WTC11 (cell line): ENCODE results near the gene EOMES. TPM values are rescaled to one million over a fixed set of nuclear protein-coding genes. Genes with fewer than 3 reads are reported as not detected.

Source experiments
- ATAC-seq: fragments of 200-7000 bp; cut with Tn5 transposase; 2 replicates; pipeline ENCODE4 v1.10.0; 2021; ENCODE audit warnings: mild to moderate bottlenecking, moderate library complexity
- CTCF ChIA-PET: fragments of 300-600 bp; sonication (Branson Sonifier 250); formaldehyde crosslinking; loops from one replicate; lab custom pipeline; 2021; ENCODE audit warnings: antibody characterized with exemption; lab: Charles Lee
- POLR2A ChIA-PET: fragments of 350-600 bp; sonication (Branson Sonifier 250); formaldehyde crosslinking; loops from one replicate; lab custom pipeline; 2021; ENCODE audit warnings: antibody characterized with exemption; lab: Charles Lee
- DNase-seq: peaks from one replicate; pipeline ENCODE4 v3.0.0; 2021; ENCODE audit warnings: low spot score
- H3K27ac Mint-ChIP-seq: 2 replicates; pipeline ENCODE4 v1.8.0; 2021; ENCODE audit warnings: mixed read lengths
- H3K27me3 Mint-ChIP-seq: 2 replicates; pipeline ENCODE4 v1.8.0; 2021; ENCODE audit warnings: low read depth, mild to moderate bottlenecking, moderate library complexity, mixed read lengths
- H3K36me3 Mint-ChIP-seq: 2 replicates; pipeline ENCODE4 v1.8.0; 2021; ENCODE audit warnings: mixed read lengths
- H3K4me1 Mint-ChIP-seq: 2 replicates; pipeline ENCODE4 v1.8.0; 2022; ENCODE audit warnings: mixed read lengths
- H3K4me3 Mint-ChIP-seq: 2 replicates; pipeline ENCODE4 v1.8.0; 2021; ENCODE audit warnings: mild to moderate bottlenecking, moderate library complexity, mixed read lengths
- H3K9me3 Mint-ChIP-seq: 2 replicates; pipeline ENCODE4 v1.8.0; 2021; ENCODE audit warnings: mixed read lengths
- ARID4B ChIP-seq: sonication (generic); formaldehyde crosslinking; IDR thresholded peaks from 2 replicates; pipeline ENCODE4 v1.8.0; 2023; ENCODE audit warnings: missing genetic modification reagents, mild to moderate bottlenecking, borderline replicate concordance
- ATF2 ChIP-seq: sonication (generic); formaldehyde crosslinking; IDR thresholded peaks from 2 replicates; pipeline ENCODE4 v1.8.1; 2022; ENCODE audit warnings: low read depth, missing genetic modification reagents, borderline replicate concordance
- EMX1 ChIP-seq: fragments of 250-450 bp; sonication (Bioruptor Pico); IDR thresholded peaks from 2 replicates; pipeline ENCODE4 v1.8.0; 2021; ENCODE audit warnings: mild to moderate bottlenecking
- ESRRA ChIP-seq: sonication (generic); formaldehyde crosslinking; IDR thresholded peaks from 2 replicates; pipeline ENCODE4 v1.8.1; 2022; ENCODE audit warnings: mild to moderate bottlenecking, missing genetic modification reagents, borderline replicate concordance
- FOXK1 ChIP-seq: sonication (generic); formaldehyde crosslinking; IDR thresholded peaks from 2 replicates; pipeline ENCODE4 v1.8.0; 2022; ENCODE audit warnings: mild to moderate bottlenecking, moderate library complexity, missing genetic modification reagents
- GABPB1 ChIP-seq: sonication (generic); formaldehyde crosslinking; IDR thresholded peaks from 2 replicates; pipeline ENCODE4 v1.8.1; 2023; ENCODE audit warnings: mild to moderate bottlenecking, missing genetic modification reagents
- GRHL2 ChIP-seq: fragments of 250-450 bp; sonication (Bioruptor Pico); IDR thresholded peaks from 2 replicates; pipeline ENCODE4 v1.8.0; 2022; ENCODE audit warnings: mild to moderate bottlenecking, moderate library complexity; ENCODE audit not compliant: insufficient replicate concordance, severe bottlenecking
- HMGA2 ChIP-seq: fragments of 250-450 bp; sonication (Bioruptor Pico); IDR thresholded peaks from 2 replicates; pipeline ENCODE4 v1.4.0; 2021; ENCODE audit warnings: mild to moderate bottlenecking, moderate library complexity
- JAZF1 ChIP-seq: fragments of 250-450 bp; sonication (Bioruptor Pico); IDR thresholded peaks from 2 replicates; pipeline ENCODE4 v1.9.0; 2021; ENCODE audit warnings: moderate library complexity, mild to moderate bottlenecking, inconsistent platforms
- NR1H2 ChIP-seq: sonication (generic); formaldehyde crosslinking; IDR thresholded peaks from 2 replicates; pipeline ENCODE4 v1.9.0; 2021; ENCODE audit warnings: mild to moderate bottlenecking, moderate library complexity, missing genetic modification reagents
- SP1 ChIP-seq: sonication (generic); formaldehyde crosslinking; conservative IDR thresholded peaks from 2 replicates; pipeline ENCODE4 v1.8.1; 2022; ENCODE audit warnings: missing genetic modification reagents
- TCF7 ChIP-seq: sonication (generic); formaldehyde crosslinking; IDR thresholded peaks from 2 replicates; pipeline ENCODE4 v1.8.0; 2022; ENCODE audit warnings: mild to moderate bottlenecking, low read depth, missing genetic modification reagents, moderate library complexity
- TP53 ChIP-seq: sonication (generic); formaldehyde crosslinking; IDR thresholded peaks from 2 replicates; pipeline ENCODE4 v1.8.1; 2023; ENCODE audit warnings: mild to moderate bottlenecking, missing genetic modification reagents
- ZBTB21 ChIP-seq: sonication (generic); formaldehyde crosslinking; IDR thresholded peaks from 2 replicates; pipeline ENCODE4 v1.8.1; 2023; ENCODE audit warnings: mild to moderate bottlenecking, missing genetic modification reagents, borderline replicate concordance
- ZNF281 ChIP-seq: sonication (generic); formaldehyde crosslinking; IDR thresholded peaks from 2 replicates; pipeline ENCODE4 v1.8.0; 2023; ENCODE audit warnings: mild to moderate bottlenecking, missing genetic modification reagents
- ZNF671 ChIP-seq: fragments of 250-450 bp; sonication (Bioruptor Pico); IDR thresholded peaks from 2 replicates; pipeline ENCODE4 v1.8.0; 2021; ENCODE audit warnings: mild to moderate bottlenecking
- total RNA-seq: library from RNA; stranded (reverse); gene quantifications from 3 replicates; pipeline ENCODE4 v1.2.3, GENCODE V29; 2021
- TF ChIP-seq, protein P1 (sequence below): sonication (generic); formaldehyde crosslinking; conservative IDR thresholded peaks from 2 replicates; pipeline ENCODE4 v1.8.1; 2022; ENCODE audit warnings: mild to moderate bottlenecking, missing genetic modification reagents
- TF ChIP-seq, protein P2 (sequence below): sonication (generic); formaldehyde crosslinking; IDR thresholded peaks from 2 replicates; pipeline ENCODE4 v1.8.1; 2023; ENCODE audit warnings: mild to moderate bottlenecking, missing genetic modification reagents, moderate library complexity
- TF ChIP-seq, protein P3 (sequence below): sonication (generic); formaldehyde crosslinking; IDR thresholded peaks from 2 replicates; pipeline ENCODE4 v1.8.0; 2022; ENCODE audit warnings: mild to moderate bottlenecking, missing genetic modification reagents
- TF ChIP-seq, protein P4 (sequence below): sonication (generic); formaldehyde crosslinking; IDR thresholded peaks from 2 replicates; pipeline ENCODE4 v1.8.1; 2023; ENCODE audit warnings: mild to moderate bottlenecking, missing genetic modification reagents
- TF ChIP-seq, protein P5 (sequence below): sonication (generic); formaldehyde crosslinking; IDR thresholded peaks from 2 replicates; pipeline ENCODE4 v1.8.0; 2022; ENCODE audit warnings: missing genetic modification reagents

Gene EOMES
- total RNA-seq, 1 experiment from 2014 or later, result 1.4 TPM

DNA sequence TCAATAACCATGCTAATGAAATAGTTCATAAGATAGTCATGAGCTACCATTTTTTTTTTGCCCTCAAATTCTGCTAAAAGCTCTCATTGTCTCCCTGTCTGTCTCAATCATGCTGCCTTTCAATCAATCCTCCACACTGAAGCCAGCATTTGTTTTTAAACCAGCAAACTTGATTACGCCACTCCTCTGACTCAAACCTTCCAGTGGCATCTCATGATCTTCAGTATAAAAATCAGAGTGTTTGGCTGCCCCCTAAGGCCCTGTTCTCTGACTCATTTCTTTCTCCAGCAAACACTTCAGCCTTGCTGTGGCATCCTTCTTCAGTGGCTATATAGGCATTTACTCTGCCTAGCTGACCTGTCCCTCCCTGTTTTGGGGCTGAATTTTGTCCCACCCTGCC lies 36.0 kb upstream of the EOMES start (continued):
- TF ChIP-seq ARID4B (CRISPR knock-in tag), result no peak
- no peak for TF ChIP-seq ZNF671 (CRISPR knock-in tag)
- TF ChIP-seq, protein P1, sequence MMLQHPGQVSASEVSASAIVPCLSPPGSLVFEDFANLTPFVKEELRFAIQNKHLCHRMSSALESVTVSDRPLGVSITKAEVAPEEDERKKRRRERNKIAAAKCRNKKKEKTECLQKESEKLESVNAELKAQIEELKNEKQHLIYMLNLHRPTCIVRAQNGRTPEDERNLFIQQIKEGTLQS, result no peak
- no peak for TF ChIP-seq SP1 (CRISPR knock-in tag)

DNA sequence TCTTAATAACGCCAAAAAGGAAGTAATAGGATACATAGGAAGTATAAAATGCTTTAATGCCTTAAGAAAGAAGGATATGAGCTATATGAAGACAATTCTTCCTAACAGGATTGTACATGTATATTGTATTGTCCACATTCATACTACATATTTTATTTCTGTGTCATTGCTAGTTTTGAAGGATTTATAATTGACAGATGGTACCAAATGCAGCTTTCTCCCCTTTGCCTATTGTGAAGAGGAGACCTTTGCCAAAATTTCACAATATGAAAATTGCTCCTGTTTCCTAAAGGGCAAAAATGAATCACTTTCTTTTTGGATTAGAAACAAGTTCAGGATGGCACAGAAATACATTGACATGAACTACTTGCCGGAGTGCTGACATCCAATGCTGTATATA lies 34.8 kb upstream of the EOMES start:
- ATAC-seq, result no peak

More for the DNA sequence above, 34.8 kb upstream of the EOMES start:
- ChIA-PET POLR2A (no interaction called here), CTCF (interaction anchor here (0.8 to 0.9 kb wide), 2 partner anchors 28 to 45 kb away, joined by 3 to 4 read pairs; no protein-coding TSS in a partner anchor)
- TF ChIP-seq, protein P2, sequence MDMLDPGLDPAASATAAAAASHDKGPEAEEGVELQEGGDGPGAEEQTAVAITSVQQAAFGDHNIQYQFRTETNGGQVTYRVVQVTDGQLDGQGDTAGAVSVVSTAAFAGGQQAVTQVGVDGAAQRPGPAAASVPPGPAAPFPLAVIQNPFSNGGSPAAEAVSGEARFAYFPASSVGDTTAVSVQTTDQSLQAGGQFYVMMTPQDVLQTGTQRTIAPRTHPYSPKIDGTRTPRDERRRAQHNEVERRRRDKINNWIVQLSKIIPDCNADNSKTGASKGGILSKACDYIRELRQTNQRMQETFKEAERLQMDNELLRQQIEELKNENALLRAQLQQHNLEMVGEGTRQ (CRISPR knock-in tag), result no peak
- TF ChIP-seq ATF2 (CRISPR knock-in tag) (no peak), ESRRA (CRISPR knock-in tag) (no peak), TCF7 (CRISPR knock-in tag) (no peak), JAZF1 (CRISPR knock-in tag) (no peak), ZNF281 (CRISPR knock-in tag) (no peak), HMGA2 (CRISPR knock-in tag) (no peak), NR1H2 (no peak), GABPB1 (CRISPR knock-in tag) (no peak), FOXK1 (no peak), GRHL2 (no peak), TP53 (CRISPR knock-in tag) (no peak), ZNF671 (CRISPR knock-in tag) (no peak), ZBTB21 (no peak), EMX1 (CRISPR knock-in tag) (no peak)
- TF ChIP-seq, protein P3, sequence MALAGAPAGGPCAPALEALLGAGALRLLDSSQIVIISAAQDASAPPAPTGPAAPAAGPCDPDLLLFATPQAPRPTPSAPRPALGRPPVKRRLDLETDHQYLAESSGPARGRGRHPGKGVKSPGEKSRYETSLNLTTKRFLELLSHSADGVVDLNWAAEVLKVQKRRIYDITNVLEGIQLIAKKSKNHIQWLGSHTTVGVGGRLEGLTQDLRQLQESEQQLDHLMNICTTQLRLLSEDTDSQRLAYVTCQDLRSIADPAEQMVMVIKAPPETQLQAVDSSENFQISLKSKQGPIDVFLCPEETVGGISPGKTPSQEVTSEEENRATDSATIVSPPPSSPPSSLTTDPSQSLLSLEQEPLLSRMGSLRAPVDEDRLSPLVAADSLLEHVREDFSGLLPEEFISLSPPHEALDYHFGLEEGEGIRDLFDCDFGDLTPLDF (CRISPR knock-in tag), result no peak
- TF ChIP-seq, protein P4, sequence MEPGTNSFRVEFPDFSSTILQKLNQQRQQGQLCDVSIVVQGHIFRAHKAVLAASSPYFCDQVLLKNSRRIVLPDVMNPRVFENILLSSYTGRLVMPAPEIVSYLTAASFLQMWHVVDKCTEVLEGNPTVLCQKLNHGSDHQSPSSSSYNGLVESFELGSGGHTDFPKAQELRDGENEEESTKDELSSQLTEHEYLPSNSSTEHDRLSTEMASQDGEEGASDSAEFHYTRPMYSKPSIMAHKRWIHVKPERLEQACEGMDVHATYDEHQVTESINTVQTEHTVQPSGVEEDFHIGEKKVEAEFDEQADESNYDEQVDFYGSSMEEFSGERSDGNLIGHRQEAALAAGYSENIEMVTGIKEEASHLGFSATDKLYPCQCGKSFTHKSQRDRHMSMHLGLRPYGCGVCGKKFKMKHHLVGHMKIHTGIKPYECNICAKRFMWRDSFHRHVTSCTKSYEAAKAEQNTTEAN (CRISPR knock-in tag), result no peak
- TF ChIP-seq, protein P5, sequence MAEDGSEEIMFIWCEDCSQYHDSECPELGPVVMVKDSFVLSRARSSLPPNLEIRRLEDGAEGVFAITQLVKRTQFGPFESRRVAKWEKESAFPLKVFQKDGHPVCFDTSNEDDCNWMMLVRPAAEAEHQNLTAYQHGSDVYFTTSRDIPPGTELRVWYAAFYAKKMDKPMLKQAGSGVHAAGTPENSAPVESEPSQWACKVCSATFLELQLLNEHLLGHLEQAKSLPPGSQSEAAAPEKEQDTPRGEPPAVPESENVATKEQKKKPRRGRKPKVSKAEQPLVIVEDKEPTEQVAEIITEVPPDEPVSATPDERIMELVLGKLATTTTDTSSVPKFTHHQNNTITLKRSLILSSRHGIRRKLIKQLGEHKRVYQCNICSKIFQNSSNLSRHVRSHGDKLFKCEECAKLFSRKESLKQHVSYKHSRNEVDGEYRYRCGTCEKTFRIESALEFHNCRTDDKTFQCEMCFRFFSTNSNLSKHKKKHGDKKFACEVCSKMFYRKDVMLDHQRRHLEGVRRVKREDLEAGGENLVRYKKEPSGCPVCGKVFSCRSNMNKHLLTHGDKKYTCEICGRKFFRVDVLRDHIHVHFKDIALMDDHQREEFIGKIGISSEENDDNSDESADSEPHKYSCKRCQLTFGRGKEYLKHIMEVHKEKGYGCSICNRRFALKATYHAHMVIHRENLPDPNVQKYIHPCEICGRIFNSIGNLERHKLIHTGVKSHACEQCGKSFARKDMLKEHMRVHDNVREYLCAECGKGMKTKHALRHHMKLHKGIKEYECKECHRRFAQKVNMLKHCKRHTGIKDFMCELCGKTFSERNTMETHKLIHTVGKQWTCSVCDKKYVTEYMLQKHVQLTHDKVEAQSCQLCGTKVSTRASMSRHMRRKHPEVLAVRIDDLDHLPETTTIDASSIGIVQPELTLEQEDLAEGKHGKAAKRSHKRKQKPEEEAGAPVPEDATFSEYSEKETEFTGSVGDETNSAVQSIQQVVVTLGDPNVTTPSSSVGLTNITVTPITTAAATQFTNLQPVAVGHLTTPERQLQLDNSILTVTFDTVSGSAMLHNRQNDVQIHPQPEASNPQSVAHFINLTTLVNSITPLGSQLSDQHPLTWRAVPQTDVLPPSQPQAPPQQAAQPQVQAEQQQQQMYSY (CRISPR knock-in tag), result no peak
- no peak for DNase-seq
- Mint-ChIP-seq H3K27ac (no peak overlapping the region), H3K4me3 (no peak overlapping the region), H3K4me1 (no peaks in the 10 kb centered on the region; the same call in 1 of the 2 replicates), H3K27me3 (no peaks in the 10 kb centered on the region), H3K36me3 (no peaks in the 10 kb centered on the region), H3K9me3 (peaks cover 5% of the 10 kb centered on the region)
